Fibroblast of lung (primary cell): ENCODE results near the gene RAB31.

Source experiments
- CTCF ChIP-seq, 2 donors: IDR thresholded peaks in 1 of 2; conservative IDR thresholded peaks in 1 of 2; 1 replicate in 1 of 2; 2 replicates in 1 of 2; pipeline ENCODE4 v1.5.1; 2011 to 2012; ENCODE audit warnings: low read length in 2 of 2, control low read depth in 1 of 2, inconsistent platforms in 1 of 2, low read depth in 1 of 2, mild to moderate bottlenecking in 1 of 2
- EZH2 ChIP-seq: IDR thresholded peaks from 2 replicates; pipeline ENCODE4 v1.5.1; 2012; ENCODE audit warnings: low read length, control low read depth, mild to moderate bottlenecking; ENCODE audit errors: missing control alignments

- TF ChIP-seq EZH2: no peak
- no peak for TF ChIP-seq CTCF (conservative IDR thresholded peaks at IDR 0.05 in 1 of 2, IDR thresholded peaks at IDR 0.05 in 1 of 2; ENCODE audit: low read depth in 1 of 2, low read length in 2 of 2)
Measured at GRCh38 chr18:9711361-9712129, 3.4 kb downstream of the RAB31 start.
